ENCODE results near the gene LRMDA.

- TF ChIP-seq CTCF (IDR thresholded peaks at IDR 0.05) (no peak), POLR2A (IDR thresholded peaks at IDR 0.05) (no peak)
Observed at GRCh38 chr10:76175533-76176165, 744.2 kb downstream of the LRMDA start.

Measured in body of pancreas (tissue), 4 donors.